Measurements from ENCODE around the gene SPECC1L. TPM values are rescaled to one million over a fixed set of nuclear protein-coding genes. Genes with fewer than 3 reads are reported as not detected.
"Not testable (repeated sequence)": the region's sequence is repeated elsewhere in the genome, so short reads cannot be mapped to it uniquely, and the experiment has no call there.

The SPECC1L gene
- total RNA-seq, 2 donors from 2014 or later, result 59.4 to 61.8 TPM

GRCh38 chr22:24240381-24240780 is 30.2 kb upstream of the SPECC1L start:
- DNase-seq (no peak), ATAC-seq (replicated peaks in 1 of 2) (no peak)
- no peak overlapping the region for H3K4me3 Mint-ChIP-seq
- no peaks in the 10 kb centered on the region for H3K9me3 Mint-ChIP-seq
- no peak overlapping the region for H3K27ac Mint-ChIP-seq
- no peaks in the 10 kb centered on the region for H3K27me3 Mint-ChIP-seq (ENCODE audit: low read depth)
- peaks cover 35% of the 10 kb centered on the region for H3K4me1 Mint-ChIP-seq (ENCODE audit: low read depth)
- no peaks in the 10 kb centered on the region for H3K36me3 Mint-ChIP-seq (ENCODE audit: insufficient read depth in 2 of 2)

DNA sequence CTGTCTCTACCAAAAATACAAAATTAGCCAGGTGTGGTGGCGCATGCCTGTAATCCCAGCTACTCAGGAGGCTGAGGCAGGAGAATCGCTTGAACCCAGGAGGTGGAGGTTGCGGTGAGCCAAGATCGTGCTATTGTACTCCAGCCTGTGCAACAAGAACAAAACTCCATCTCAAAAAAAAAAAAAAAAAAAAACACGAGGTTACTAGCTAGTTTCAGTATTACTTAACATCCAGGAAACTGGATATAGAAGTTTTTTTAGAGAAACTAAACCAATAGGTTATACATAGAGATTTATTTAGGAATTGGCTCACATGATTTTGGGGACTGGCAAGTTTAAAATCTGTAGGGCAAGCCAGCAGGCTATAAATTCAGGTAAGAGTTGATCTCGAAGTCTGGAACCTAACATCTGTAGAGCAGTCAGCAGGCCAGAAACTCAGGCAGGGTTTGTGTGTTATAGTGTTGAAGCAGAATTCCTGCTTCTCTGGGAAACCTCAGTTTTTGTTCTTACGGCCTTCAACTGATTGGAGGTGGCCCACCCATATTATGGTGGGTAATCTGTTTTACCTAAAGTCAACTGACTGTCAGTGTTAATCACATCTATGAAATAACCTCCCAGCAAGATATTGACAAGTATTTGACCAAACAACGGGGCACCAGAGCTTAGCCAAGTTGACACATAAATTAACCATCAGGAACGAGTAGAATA is 29.5 kb upstream of the SPECC1L start:
- H3K4me1 Mint-ChIP-seq (ENCODE audit: low read depth), result peaks cover 35% of the 10 kb centered on the region
- H3K27me3 Mint-ChIP-seq (ENCODE audit: low read depth); H3K27ac Mint-ChIP-seq; H3K9me3 Mint-ChIP-seq; DNase-seq; H3K36me3 Mint-ChIP-seq (ENCODE audit: insufficient read depth in 2 of 2): not testable (repeated sequence)
- ATAC-seq (replicated peaks in 1 of 2), result peak in 1 of 2 donors; percentile 43
- peak overlapping the region in 1 of 2 donors; percentile 34 for H3K4me3 Mint-ChIP-seq

DNA sequence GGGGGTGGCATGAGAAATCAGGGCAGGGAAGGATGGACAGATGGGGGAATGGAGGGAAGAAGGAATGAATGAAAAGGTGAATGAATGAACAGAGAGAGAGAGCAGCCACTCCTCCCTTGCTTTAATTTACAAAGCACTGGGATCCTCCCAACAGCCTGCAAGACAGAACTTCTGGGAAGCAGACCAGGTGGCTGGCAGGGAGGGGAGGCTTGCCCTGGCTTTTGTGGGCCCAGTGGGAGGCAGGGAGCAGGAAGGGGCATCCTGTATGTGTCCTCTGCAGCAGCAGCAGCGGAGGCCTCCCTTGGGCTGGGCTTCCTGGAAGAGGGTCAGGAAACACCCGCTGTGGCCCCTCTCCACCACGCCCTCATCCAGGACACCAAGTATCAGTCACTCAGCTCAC is 27.2 kb upstream of the SPECC1L start:
- not testable (repeated sequence) for H3K27ac Mint-ChIP-seq; ATAC-seq (replicated peaks in 1 of 2); H3K9me3 Mint-ChIP-seq; H3K36me3 Mint-ChIP-seq (ENCODE audit: insufficient read depth in 2 of 2); H3K27me3 Mint-ChIP-seq (ENCODE audit: low read depth); DNase-seq
- Mint-ChIP-seq H3K4me1 (ENCODE audit: low read depth) (peaks cover 35% of the 10 kb centered on the region), H3K4me3 (peak overlapping the region; percentile 64 to 78)

GRCh38 chr22:24244144-24244787 is 26.4 kb upstream of the SPECC1L start:
- Mint-ChIP-seq H3K27ac (no peak overlapping the region), H3K4me3 (no peak overlapping the region), H3K4me1 (ENCODE audit: low read depth) (peaks cover 35% of the 10 kb centered on the region), H3K27me3 (ENCODE audit: low read depth) (no peaks in the 10 kb centered on the region), H3K36me3 (ENCODE audit: insufficient read depth in 2 of 2) (no peaks in the 10 kb centered on the region), H3K9me3 (no peaks in the 10 kb centered on the region)
- no peak for ATAC-seq (replicated peaks in 1 of 2)
- DNase-seq, result no peak

DNA sequence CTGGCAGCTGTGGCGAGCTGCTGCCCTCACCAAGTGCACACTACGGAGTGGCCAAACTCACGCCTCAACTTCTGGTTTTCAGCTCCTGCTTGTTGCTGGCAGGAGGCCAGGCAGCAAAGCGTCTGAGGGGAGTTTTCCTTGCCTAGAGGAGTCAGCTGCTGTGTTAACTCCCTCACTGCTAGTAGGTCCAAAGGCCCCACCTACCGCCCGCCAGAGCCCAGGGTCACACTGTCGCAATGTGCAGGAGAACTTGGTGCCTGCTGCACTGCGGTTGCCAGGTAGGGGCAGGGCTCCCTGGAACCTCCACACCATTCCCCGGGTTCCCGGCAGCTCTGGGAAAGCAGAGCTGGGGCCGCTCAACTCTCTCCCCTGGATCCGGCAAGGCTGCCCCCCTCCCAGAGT is 25.6 kb upstream of the SPECC1L start, which contains the start of gene GGT5:
Gene GGT5, minus strand, starts transcription at position 53 of the 402 bp plus-strand sequence. CDS start 357 bp downstream, outside the sequence.
- ATAC-seq (replicated peaks in 1 of 2); DNase-seq; H3K4me3 Mint-ChIP-seq; H3K27ac Mint-ChIP-seq; H3K27me3 Mint-ChIP-seq (ENCODE audit: low read depth); H3K36me3 Mint-ChIP-seq (ENCODE audit: insufficient read depth in 2 of 2); H3K9me3 Mint-ChIP-seq: not testable (repeated sequence)
- H3K4me1 Mint-ChIP-seq (ENCODE audit: low read depth), result peaks cover 35% of the 10 kb centered on the region

GRCh38 chr22:24245584-24246561 is 24.8 kb upstream of the SPECC1L start:
- not testable (repeated sequence) for ATAC-seq (replicated peaks in 1 of 2); H3K36me3 Mint-ChIP-seq (ENCODE audit: insufficient read depth in 2 of 2); H3K9me3 Mint-ChIP-seq; DNase-seq; H3K4me3 Mint-ChIP-seq; H3K27me3 Mint-ChIP-seq (ENCODE audit: low read depth); H3K27ac Mint-ChIP-seq
- H3K4me1 Mint-ChIP-seq (ENCODE audit: low read depth), result peaks cover 29% of the 10 kb centered on the region

GRCh38 chr22:24247011-24247507 is 23.6 kb upstream of the SPECC1L start:
- DNase-seq (no peak), ATAC-seq (replicated peaks in 1 of 2) (no peak)
- Mint-ChIP-seq H3K36me3 (ENCODE audit: insufficient read depth in 2 of 2) (no peaks in the 10 kb centered on the region), H3K4me3 (no peak overlapping the region), H3K9me3 (no peaks in the 10 kb centered on the region), H3K27me3 (ENCODE audit: low read depth) (no peaks in the 10 kb centered on the region), H3K4me1 (ENCODE audit: low read depth) (peaks cover 21% of the 10 kb centered on the region), H3K27ac (no peak overlapping the region)

DNA sequence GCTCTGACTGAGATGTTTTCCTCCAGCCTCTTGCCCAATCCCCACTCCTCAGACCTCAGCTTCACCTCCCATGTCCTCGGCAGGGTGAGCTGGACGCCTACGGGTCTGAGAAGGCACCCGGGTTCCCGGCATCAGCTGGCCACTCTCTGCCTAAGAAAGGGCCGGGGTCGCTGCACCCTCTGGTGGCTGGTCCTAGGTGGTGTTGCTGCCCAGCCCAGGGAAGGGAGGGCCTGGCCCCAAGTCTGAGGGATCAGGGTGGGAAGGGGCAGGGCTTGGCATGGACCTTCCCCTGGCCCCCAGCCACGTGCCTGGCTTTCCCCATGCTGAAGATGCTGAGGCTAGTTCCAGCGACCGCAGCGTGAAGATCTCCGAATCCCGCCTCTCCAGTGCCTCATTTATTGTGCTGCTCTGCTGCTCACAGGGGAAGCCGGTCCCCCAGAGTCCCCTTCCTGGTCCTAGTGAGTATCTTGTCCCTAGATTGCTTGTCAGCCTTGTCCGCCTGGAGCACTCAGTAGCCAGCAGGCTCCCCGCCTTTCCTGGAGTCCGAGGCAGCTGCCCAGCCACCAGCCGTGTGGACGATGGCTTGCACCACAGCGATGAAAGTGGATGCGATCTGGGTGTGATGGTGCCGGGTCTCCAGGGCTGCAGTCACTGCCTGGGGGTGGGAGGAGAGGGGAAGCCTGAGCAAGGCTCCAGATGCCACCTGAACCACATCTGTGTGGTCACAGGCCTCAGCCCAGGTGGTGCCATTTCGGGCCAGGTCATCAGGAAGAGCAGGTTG is 22.9 kb upstream of the SPECC1L start:
- Mint-ChIP-seq H3K4me3 (no peak overlapping the region), H3K4me1 (ENCODE audit: low read depth) (peaks cover 14% of the 10 kb centered on the region), H3K27me3 (ENCODE audit: low read depth) (no peaks in the 10 kb centered on the region), H3K9me3 (no peaks in the 10 kb centered on the region), H3K36me3 (ENCODE audit: insufficient read depth in 2 of 2) (no peaks in the 10 kb centered on the region), H3K27ac (no peak overlapping the region)
- ATAC-seq (replicated peaks in 1 of 2) (peak; percentile 87 to 89), DNase-seq (peak; percentile 60 to 65)

GRCh38 chr22:24248611-24249010 is 22.0 kb upstream of the SPECC1L start:
- not testable (repeated sequence) for DNase-seq; H3K27ac Mint-ChIP-seq; ATAC-seq (replicated peaks in 1 of 2); H3K9me3 Mint-ChIP-seq; H3K4me3 Mint-ChIP-seq; H3K27me3 Mint-ChIP-seq (ENCODE audit: low read depth); H3K4me1 Mint-ChIP-seq (ENCODE audit: low read depth); H3K36me3 Mint-ChIP-seq (ENCODE audit: insufficient read depth in 2 of 2)

GRCh38 chr22:24249413-24249812 is 21.2 kb upstream of the SPECC1L start:
- ATAC-seq (replicated peaks in 1 of 2); H3K9me3 Mint-ChIP-seq; H3K4me3 Mint-ChIP-seq; H3K27ac Mint-ChIP-seq; DNase-seq; H3K4me1 Mint-ChIP-seq (ENCODE audit: low read depth); H3K27me3 Mint-ChIP-seq (ENCODE audit: low read depth); H3K36me3 Mint-ChIP-seq (ENCODE audit: insufficient read depth in 2 of 2): not testable (repeated sequence)

GRCh38 chr22:24251286-24251685 is 19.3 kb upstream of the SPECC1L start:
- H3K27me3 Mint-ChIP-seq (ENCODE audit: low read depth); DNase-seq; H3K36me3 Mint-ChIP-seq (ENCODE audit: insufficient read depth in 2 of 2); H3K27ac Mint-ChIP-seq; ATAC-seq (replicated peaks in 1 of 2); H3K4me1 Mint-ChIP-seq (ENCODE audit: low read depth); H3K9me3 Mint-ChIP-seq; H3K4me3 Mint-ChIP-seq: not testable (repeated sequence)

DNA sequence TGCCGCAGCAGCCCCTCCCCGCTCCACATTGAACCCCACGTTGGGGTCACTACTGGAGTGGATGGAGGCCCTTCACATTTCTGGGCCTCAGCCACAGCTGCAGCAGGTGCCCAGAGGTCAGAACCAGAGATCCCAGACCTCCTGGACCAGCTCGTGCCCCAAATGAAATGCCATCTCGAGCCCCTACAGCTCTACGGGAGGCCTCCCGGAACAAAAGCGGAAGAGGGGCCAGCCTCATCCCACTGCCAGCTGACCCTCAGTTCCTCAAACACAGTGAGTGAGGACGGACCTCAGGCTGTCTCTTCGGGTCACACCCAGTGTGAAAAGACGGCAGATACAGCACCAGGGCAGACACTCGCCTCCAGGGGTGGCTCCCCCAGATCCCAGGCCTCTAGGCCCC is 17.5 kb upstream of the SPECC1L start:
- not testable (repeated sequence) for H3K27ac Mint-ChIP-seq; H3K36me3 Mint-ChIP-seq (ENCODE audit: insufficient read depth in 2 of 2); H3K4me1 Mint-ChIP-seq (ENCODE audit: low read depth); DNase-seq; H3K4me3 Mint-ChIP-seq; H3K27me3 Mint-ChIP-seq (ENCODE audit: low read depth); H3K9me3 Mint-ChIP-seq; ATAC-seq (replicated peaks in 1 of 2)

Measured in activated T-cell treated with anti-CD3 and anti-CD28 coated beads, Interleukin-2, amount 50 U/mL, for 72 hours (primary cell).